ENCODE results near the gene MFSD1. TPM values are rescaled to one million over a fixed set of nuclear protein-coding genes. Genes with fewer than 3 reads are reported as not detected.

Gene MFSD1, protein sequence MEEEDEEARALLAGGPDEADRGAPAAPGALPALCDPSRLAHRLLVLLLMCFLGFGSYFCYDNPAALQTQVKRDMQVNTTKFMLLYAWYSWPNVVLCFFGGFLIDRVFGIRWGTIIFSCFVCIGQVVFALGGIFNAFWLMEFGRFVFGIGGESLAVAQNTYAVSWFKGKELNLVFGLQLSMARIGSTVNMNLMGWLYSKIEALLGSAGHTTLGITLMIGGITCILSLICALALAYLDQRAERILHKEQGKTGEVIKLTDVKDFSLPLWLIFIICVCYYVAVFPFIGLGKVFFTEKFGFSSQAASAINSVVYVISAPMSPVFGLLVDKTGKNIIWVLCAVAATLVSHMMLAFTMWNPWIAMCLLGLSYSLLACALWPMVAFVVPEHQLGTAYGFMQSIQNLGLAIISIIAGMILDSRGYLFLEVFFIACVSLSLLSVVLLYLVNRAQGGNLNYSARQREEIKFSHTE
- total RNA-seq: 10 to 100 TPM; 22.7 to 27.5 TPM

GRCh38 chr3:158801696-158802408 lies at the start of gene MFSD1:
TSS of gene MFSD1 (plus strand) at chr3:158802054. CDS start at chr3:158802153, 99 bp downstream.
- ChIA-PET CTCF (interaction anchor here (0.6 to 3.4 kb wide), 4 partner anchors 8 to 156 kb away, joined by 3 to 10 read pairs (median 4); no protein-coding TSS in a partner anchor), POLR2A (interaction anchor here (0.9 kb wide), 1 partner anchor 11 kb away, joined by 3 read pairs; no protein-coding TSS in a partner anchor)

GRCh38 chr3:158753854-158754253 lies 48.0 kb upstream of the MFSD1 start:
- POLR2A ChIA-PET: no interaction called here

DNA sequence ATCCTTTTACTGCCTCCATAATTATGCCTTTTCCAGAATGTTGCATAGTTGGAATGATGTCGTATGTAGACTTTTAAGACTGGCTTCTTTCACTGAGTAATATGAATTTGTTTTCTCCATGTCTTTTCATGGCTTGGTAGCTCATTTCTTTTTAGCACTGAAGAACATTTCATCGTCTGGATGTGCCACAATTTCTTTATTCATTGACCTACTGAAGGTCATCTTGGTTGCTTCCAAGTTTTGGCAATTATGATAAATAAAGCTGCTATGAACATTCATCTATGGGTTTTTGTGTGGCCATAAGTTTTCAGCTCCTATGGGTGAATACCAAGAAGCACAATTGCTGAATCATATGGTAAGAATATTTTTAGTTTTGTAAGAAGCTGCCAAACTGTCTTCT lies 46.4 kb upstream of the MFSD1 start:
- ChIA-PET CTCF (no interaction called here), POLR2A (no interaction called here)

More at GRCh38 chr3:158753854-158754253, 48.0 kb upstream of the MFSD1 start:
- CTCF ChIA-PET: no interaction called here

GRCh38 chr3:158761350-158761749 lies 40.5 kb upstream of the MFSD1 start:
- ChIA-PET CTCF (no interaction called here), POLR2A (no interaction called here)

DNA sequence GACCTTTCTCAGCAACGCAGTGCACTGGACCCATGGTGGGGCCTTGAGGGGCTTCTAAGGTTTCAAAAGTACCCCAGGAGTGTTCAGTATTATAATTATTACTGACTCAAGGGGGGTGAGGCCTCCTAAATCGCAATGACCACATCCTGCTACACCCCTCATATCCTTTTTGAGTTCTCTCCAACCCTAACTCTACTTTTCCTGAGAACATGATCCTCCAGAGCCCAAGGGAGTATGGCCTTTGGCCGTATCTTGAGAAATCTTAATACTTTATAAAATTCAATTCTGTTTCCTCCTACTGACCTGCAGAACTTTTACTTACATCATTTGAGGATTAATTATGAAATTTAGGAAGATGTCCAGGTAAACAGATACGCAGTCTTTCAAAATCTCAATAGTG lies 39.2 kb upstream of the MFSD1 start:
- POLR2A ChIA-PET: no interaction called here
- CTCF ChIA-PET: interaction anchor here (0.7 to 0.8 kb wide), 2 partner anchors 20 to 36 kb away, joined by 3 to 4 read pairs; no protein-coding TSS in a partner anchor

- POLR2A ChIA-PET: no interaction called here
- CTCF ChIA-PET: interaction anchor here (0.8 kb wide), 1 partner anchor 21 kb away, joined by 3 read pairs; no protein-coding TSS in a partner anchor
These were observed 38.4 kb upstream of the MFSD1 start for GRCh38 chr3:158763421-158763820.

DNA sequence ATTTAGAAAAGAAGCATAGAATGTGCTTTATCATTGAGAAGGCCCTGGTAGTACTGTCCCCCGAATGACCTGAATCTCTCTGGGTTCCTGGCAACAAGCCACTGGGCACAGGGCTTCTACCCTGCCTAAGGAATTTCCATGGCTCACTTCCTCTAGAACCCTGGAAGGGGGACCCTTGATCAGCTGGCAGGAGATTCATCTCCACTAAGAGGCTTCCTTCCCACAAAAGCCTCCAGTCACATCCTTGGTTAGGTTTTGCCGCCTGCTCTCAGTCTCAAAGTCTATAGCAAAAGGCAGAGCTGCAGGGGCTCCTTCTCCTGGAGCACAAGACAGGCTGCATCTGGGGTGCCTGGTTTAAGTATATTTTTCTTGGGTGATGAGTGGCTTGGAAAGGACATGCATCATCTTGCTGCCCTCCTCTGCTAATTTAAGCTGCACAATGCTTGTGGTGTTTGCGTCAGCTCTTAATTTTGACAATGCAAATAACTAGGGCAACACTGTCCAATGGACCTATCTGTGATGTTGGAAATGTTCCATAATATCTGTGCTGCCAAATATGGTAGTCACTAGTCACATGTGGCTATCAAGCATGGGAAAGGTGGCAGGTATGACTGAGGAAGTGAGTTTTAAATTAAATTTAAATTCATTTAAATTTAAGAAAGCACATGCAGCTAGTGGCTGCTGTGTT lies 36.2 kb upstream of the MFSD1 start:
- POLR2A ChIA-PET: no interaction called here
- CTCF ChIA-PET: no interaction called here

DNA sequence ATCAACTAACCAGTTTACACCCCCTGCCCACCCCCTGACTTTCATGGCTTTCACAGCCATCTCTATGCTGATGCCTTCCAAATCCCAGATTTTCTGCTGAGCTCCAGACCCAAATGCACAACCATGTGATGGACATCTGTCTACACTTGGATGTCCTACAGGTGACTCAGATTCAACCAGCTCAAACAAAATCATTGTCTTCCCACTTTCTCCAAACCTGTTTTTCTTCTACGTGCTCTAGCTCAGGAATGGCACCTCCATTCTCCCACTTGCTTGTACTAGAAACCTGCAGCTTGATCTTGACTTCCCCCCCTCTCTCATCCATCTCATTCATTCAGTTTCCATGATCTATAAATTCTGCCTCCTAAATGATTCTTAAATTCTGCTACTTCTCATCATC lies 35.5 kb upstream of the MFSD1 start:
- ChIA-PET POLR2A (no interaction called here), CTCF (no interaction called here)

- POLR2A ChIA-PET: no interaction called here
- CTCF ChIA-PET: no interaction called here
These were observed 33.5 kb upstream of the MFSD1 start for GRCh38 chr3:158768361-158768787.

GRCh38 chr3:158768881-158769543 lies 32.8 kb upstream of the MFSD1 start:
- CTCF ChIA-PET: no interaction called here
- POLR2A ChIA-PET: no interaction called here

DNA sequence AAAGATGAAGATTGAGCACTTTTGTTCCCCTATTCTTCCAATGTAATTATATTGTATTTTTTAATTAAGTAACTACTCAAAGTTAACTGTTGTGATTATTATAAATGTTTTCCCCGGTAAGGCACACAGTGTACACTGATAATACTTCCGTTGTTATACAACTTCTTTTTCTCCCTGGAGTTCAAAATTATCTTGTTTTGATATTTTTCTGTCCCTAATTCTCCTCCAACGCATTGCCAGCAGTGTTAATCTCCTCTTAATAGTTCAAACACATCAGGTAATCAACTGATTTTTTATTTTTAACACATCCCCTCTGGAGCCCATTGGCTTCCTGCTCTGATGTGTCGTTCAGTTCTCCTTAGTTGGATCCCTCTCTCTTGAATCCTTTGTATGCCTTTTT lies 32.3 kb upstream of the MFSD1 start:
- ChIA-PET POLR2A (no interaction called here), CTCF (interaction anchor here (0.7 kb wide), 1 partner anchor 42 kb away, joined by 3 read pairs; no protein-coding TSS in a partner anchor)

DNA sequence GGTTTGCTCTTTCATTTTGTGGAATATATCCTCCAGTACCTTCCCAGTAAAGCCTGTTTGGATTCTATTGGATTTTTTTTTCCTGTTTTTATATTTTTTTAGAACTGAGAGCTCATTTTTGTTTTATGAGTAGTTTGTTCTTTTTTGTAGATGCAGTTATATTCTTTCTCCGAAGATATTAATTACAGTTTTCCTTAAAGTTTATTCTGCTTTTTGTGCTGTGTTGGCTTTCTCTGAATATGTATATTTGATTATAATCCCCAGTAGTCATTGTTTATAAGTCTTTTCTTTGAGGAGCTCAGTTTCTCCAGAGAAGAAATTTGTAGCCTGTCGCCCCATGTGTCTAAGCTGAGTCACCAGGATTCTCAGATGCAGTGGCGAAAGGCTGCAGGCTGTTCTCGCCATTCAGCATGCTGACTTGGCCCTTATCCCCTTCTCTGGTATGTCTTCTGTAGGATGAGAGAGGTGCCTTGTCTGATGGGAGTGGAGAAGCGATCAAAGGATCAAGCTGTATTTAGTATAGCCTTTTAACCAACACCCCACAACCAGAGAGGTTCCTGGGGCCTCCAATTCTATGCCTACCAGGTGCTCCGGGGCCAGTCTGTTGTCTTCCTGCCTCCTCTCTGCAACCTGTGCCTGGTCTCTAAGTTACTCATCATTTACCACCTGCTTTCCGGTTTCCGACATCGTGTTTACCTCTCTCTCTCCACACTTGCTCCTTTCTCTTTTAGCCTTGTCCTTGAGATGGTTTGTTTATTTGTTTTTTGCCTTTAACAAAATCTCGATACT lies 31.7 kb upstream of the MFSD1 start:
- ChIA-PET CTCF (interaction anchor here (0.7 kb wide), 1 partner anchor 43 kb away, joined by 3 read pairs; no protein-coding TSS in a partner anchor), POLR2A (no interaction called here)

GRCh38 chr3:158770741-158771350 lies 31.0 kb upstream of the MFSD1 start:
- ChIA-PET CTCF (no interaction called here), POLR2A (no interaction called here)

GRCh38 chr3:158771577-158771976 lies 30.3 kb upstream of the MFSD1 start:
- POLR2A ChIA-PET: no interaction called here
- CTCF ChIA-PET: no interaction called here

DNA sequence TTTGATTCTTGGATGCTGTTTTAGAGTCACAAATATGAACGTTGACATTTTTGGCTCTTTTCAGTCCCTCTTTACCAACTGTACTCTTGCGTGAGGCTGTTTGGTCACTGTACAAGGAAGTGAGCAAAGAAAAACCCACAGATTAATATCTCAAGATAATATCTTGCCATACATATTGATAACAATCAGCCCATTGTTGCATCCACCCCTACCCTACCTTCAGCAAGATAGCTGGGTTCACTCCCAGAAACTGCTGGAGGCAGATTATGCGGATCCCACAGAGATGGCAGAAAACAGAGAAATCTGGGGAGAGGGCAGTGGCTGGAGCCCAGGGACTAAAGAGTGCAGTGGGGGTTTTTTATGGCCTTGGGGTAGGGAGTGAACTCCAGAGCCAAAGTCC lies 29.9 kb upstream of the MFSD1 start:
- ChIA-PET POLR2A (no interaction called here), CTCF (no interaction called here)

GRCh38 chr3:158773166-158773565 lies 28.7 kb upstream of the MFSD1 start:
- CTCF ChIA-PET: no interaction called here

GRCh38 chr3:158773845-158774830 lies 27.7 kb upstream of the MFSD1 start:
- CTCF ChIA-PET: no interaction called here
- POLR2A ChIA-PET: no interaction called here

More at GRCh38 chr3:158773166-158773565, 28.7 kb upstream of the MFSD1 start:
- POLR2A ChIA-PET: no interaction called here

All from activated CD8-positive, alpha-beta memory T cell treated with anti-CD3 and anti-CD28 coated beads for 36 hours (primary cell).